H9 (cell line): ENCODE results near the gene HS6ST2. TPM values are rescaled to one million over a fixed set of nuclear protein-coding genes. Genes with fewer than 3 reads are reported as not detected.
A peak's percentile ranks its signal among the peaks of the same experiment; 100 is the strongest.

Experiments
- DNase-seq: peaks from one replicate; pipeline ENCODE4 v3.0.0-alpha.2; 2017
- H2AFZ ChIP-seq: one replicate; pipeline ENCODE4 v1.6.1; 2013; ENCODE audit warnings: mild to moderate bottlenecking, low read length, control low read depth, moderate library complexity
- H2AK5ac ChIP-seq: 2 replicates; pipeline ENCODE4 v1.6.1; 2013; ENCODE audit warnings: low read length, control low read depth, mixed read lengths; ENCODE audit not compliant: insufficient read length
- H2BK120ac ChIP-seq: one replicate; pipeline ENCODE4 v1.6.1; 2013; ENCODE audit warnings: low read depth, mild to moderate bottlenecking, low read length, control low read depth, inconsistent platforms; ENCODE audit not compliant: poor library complexity, severe bottlenecking
- H2BK12ac ChIP-seq: 2 replicates; pipeline ENCODE4 v1.6.1; 2013; ENCODE audit warnings: low read length, control low read depth, mixed read lengths, low read depth; ENCODE audit not compliant: insufficient read length
- H2BK15ac ChIP-seq: 2 replicates; pipeline ENCODE4 v1.6.1; 2013; ENCODE audit warnings: low read depth, low read length, control low read depth
- H2BK20ac ChIP-seq: one replicate; pipeline ENCODE4 v1.6.1; 2013; ENCODE audit warnings: low read depth, mild to moderate bottlenecking, low read length, control low read depth, inconsistent platforms; ENCODE audit not compliant: poor library complexity, severe bottlenecking
- H2BK5ac ChIP-seq: 2 replicates; pipeline ENCODE4 v1.6.1; 2013; ENCODE audit warnings: low read length, control low read depth, mixed read lengths; ENCODE audit not compliant: insufficient read length
- H3K14ac ChIP-seq: 2 replicates; pipeline ENCODE4 v1.6.1; 2013; ENCODE audit warnings: low read length, control low read depth; ENCODE audit not compliant: insufficient read depth
- H3K18ac ChIP-seq: 2 replicates; pipeline ENCODE4 v1.6.1; 2013; ENCODE audit warnings: low read depth, mild to moderate bottlenecking, mixed read lengths, low read length, control low read depth; ENCODE audit not compliant: insufficient read length
- H3K23ac ChIP-seq: 2 replicates; pipeline ENCODE4 v1.6.1; 2013; ENCODE audit warnings: low read length, control low read depth, mixed read lengths, low read depth; ENCODE audit not compliant: insufficient read length
- H3K23me2 ChIP-seq: 2 replicates; pipeline ENCODE4 v1.6.1; 2013; ENCODE audit warnings: low read depth, mild to moderate bottlenecking, mixed read lengths, low read length, control low read depth; ENCODE audit not compliant: insufficient read length, poor library complexity, severe bottlenecking
- H3K27ac ChIP-seq: 2 replicates; pipeline ENCODE4 v1.5.1; 2013; ENCODE audit warnings: low read length, control low read depth, mixed read lengths, low read depth; ENCODE audit not compliant: insufficient read length
- H3K27me3 ChIP-seq: 2 replicates; pipeline ENCODE4 v1.6.1; 2013; ENCODE audit warnings: low read length, control low read depth, inconsistent platforms; ENCODE audit not compliant: insufficient read depth
- H3K4ac ChIP-seq: 2 replicates; pipeline ENCODE4 v1.6.1; 2013; ENCODE audit warnings: low read depth, mild to moderate bottlenecking, control low read depth, inconsistent platforms, low read length, moderate library complexity
- H3K4me1 ChIP-seq: 2 replicates; pipeline ENCODE4 v1.6.1; 2013; ENCODE audit warnings: low read length, control low read depth, inconsistent platforms; ENCODE audit not compliant: insufficient read depth
- H3K4me2 ChIP-seq: 2 replicates; pipeline ENCODE4 v1.6.1; 2013; ENCODE audit warnings: low read length, control low read depth, mixed read lengths; ENCODE audit not compliant: insufficient read length, insufficient read depth
- H3K56ac ChIP-seq: 2 replicates; pipeline ENCODE4 v1.6.1; 2013; ENCODE audit warnings: low read depth, mild to moderate bottlenecking, mixed read lengths, low read length, control low read depth; ENCODE audit not compliant: insufficient read length
- H3K79me1 ChIP-seq: 2 replicates; pipeline ENCODE4 v1.6.1; 2013; ENCODE audit warnings: low read depth, mild to moderate bottlenecking, moderate library complexity, low read length, control low read depth, inconsistent platforms; ENCODE audit not compliant: insufficient read depth, poor library complexity, severe bottlenecking
- H3K79me2 ChIP-seq: 2 replicates; pipeline ENCODE4 v1.6.1; 2013; ENCODE audit warnings: low read length, control low read depth, inconsistent platforms; ENCODE audit not compliant: insufficient read depth
- H3K9ac ChIP-seq: 2 replicates; pipeline ENCODE4 v1.6.1; 2013; ENCODE audit warnings: low read length, control low read depth, mixed read lengths; ENCODE audit not compliant: insufficient read length; ENCODE audit errors: extremely low read depth
- H3K9me3 ChIP-seq: one replicate; pipeline ENCODE4 v1.6.1; 2013; ENCODE audit warnings: low read depth, low read length, inconsistent platforms; ENCODE audit not compliant: control insufficient read depth
- H3T11ph ChIP-seq: one replicate; pipeline ENCODE4 v1.6.1; 2013; ENCODE audit warnings: mild to moderate bottlenecking, low read length, control low read depth, inconsistent platforms
- H4K20me1 ChIP-seq: one replicate; pipeline ENCODE4 v1.6.1; 2013; ENCODE audit not compliant: control insufficient read depth, insufficient read length, insufficient read depth
- H4K5ac ChIP-seq: 2 replicates; pipeline ENCODE4 v1.6.1; 2013; ENCODE audit warnings: low read depth, mild to moderate bottlenecking, mixed read lengths, low read length, control low read depth; ENCODE audit not compliant: insufficient read length
- H4K8ac ChIP-seq: replicated peaks from 2 replicates; pipeline ENCODE4 v1.6.1; 2013; ENCODE audit warnings: low read length, control low read depth, mixed read lengths, low read depth; ENCODE audit not compliant: insufficient read length
- H4K91ac ChIP-seq: 2 replicates; pipeline ENCODE4 v1.6.1; 2013; ENCODE audit warnings: low read depth, mild to moderate bottlenecking, moderate library complexity, mixed read lengths, low read length, control low read depth; ENCODE audit not compliant: insufficient read length
- H3K27ac Mint-ChIP-seq, 3 experiments: 2 replicates in 2 of 3; 3 replicates in 1 of 3; pipeline ENCODE4 v1.8.0; 2020 to 2021; ENCODE audit warnings: mixed read lengths in 3 of 3, mild to moderate bottlenecking in 1 of 3, moderate library complexity in 1 of 3
- H3K27me3 Mint-ChIP-seq: 2 replicates; pipeline ENCODE4 v1.8.0; 2021; ENCODE audit warnings: low read depth, mild to moderate bottlenecking, moderate library complexity, mixed read lengths
- H3K36me3 Mint-ChIP-seq, 3 experiments: 2 replicates in 2 of 3; 3 replicates in 1 of 3; pipeline ENCODE4 v1.8.0; 2020 to 2021; ENCODE audit warnings: low read depth in 3 of 3, mixed read lengths in 3 of 3; ENCODE audit not compliant: insufficient read depth in 1 of 3
- H3K4me1 Mint-ChIP-seq, 2 experiments: 2 replicates each; pipeline ENCODE4 v1.8.0; 2020; ENCODE audit warnings: mixed read lengths in 2 of 2
- H3K4me3 Mint-ChIP-seq, 2 experiments: 2 replicates in 1 of 2; 3 replicates in 1 of 2; pipeline ENCODE4 v1.8.0; 2020 to 2021; ENCODE audit warnings: mild to moderate bottlenecking in 2 of 2, mixed read lengths in 2 of 2, moderate library complexity in 1 of 2
- H3K9me3 Mint-ChIP-seq, 2 experiments: 2 replicates in 1 of 2; 3 replicates in 1 of 2; pipeline ENCODE4 v1.8.0; 2020; ENCODE audit warnings: mild to moderate bottlenecking in 2 of 2, mixed read lengths in 2 of 2, moderate library complexity in 1 of 2
- CTCF ChIP-seq: fragments of 200-600 bp; sonication (generic); conservative IDR thresholded peaks from 3 replicates; pipeline ENCODE4 v1.8.0; 2021; ENCODE audit warnings: antibody characterized with exemption, mild to moderate bottlenecking
- WGBS: extraction: QIAGEN DNeasy Blood & Tissue Kit; methylation state at CpG from one replicate; pipeline ENCODE4 v1.1.7; 2013; ENCODE audit warnings: missing lambda C conversion rate, low lambda C conversion rate, mixed read lengths; ENCODE audit not compliant: insufficient read length; ENCODE audit errors: extremely low coverage; 5-methylcytosine and 5-hydroxymethylcytosine counted together
- total RNA-seq: library from RNA; stranded (reverse); gene quantifications from 2 replicates; pipeline ENCODE4 v1.2.1, GENCODE V29; 2021

Gene HS6ST2
- total RNA-seq, 1 experiment from 2014 or later, result 4.8 TPM

GRCh38 chrX:132689612-132690563 is 268.5 kb downstream of the HS6ST2 start:
- Histone ChIP-seq H2AFZ (no peak overlapping the region), H2BK5ac (no peak overlapping the region), H3K4me1 (peaks cover 2% of the 10 kb centered on the region; the same call in 1 of the 2 replicates), H4K20me1 (no peaks in the 10 kb centered on the region), H3K4me2 (no peak overlapping the region), H3K4ac (no peak overlapping the region), H3K18ac (no peak overlapping the region), H3K23me2 (no peaks in the 10 kb centered on the region), H3K79me1 (no peaks in the 10 kb centered on the region), H2BK20ac (no peak overlapping the region), H3K27me3 (peaks cover 3% of the 10 kb centered on the region; the same call in 1 of the 2 replicates), H3K14ac (no peak overlapping the region), H3K56ac (no peak overlapping the region), H3K79me2 (no peaks in the 10 kb centered on the region), H4K5ac (no peak overlapping the region), H2AK5ac (no peak overlapping the region), H3K9ac (no peak overlapping the region), H4K8ac (no peak overlapping the region), H2BK15ac (no peak overlapping the region), H3T11ph (no peak overlapping the region), H3K23ac (no peak overlapping the region), H4K91ac (no peak overlapping the region), H3K9me3 (no peaks in the 10 kb centered on the region), H2BK12ac (no peak overlapping the region), H2BK120ac (no peak overlapping the region), H3K27ac (no peak overlapping the region)
- no peaks in the 10 kb centered on the region for H3K36me3 Mint-ChIP-seq
- peaks cover 47 to 62% of the 10 kb centered on the region in 2 experiments for H3K4me1 Mint-ChIP-seq
- no peak for TF ChIP-seq CTCF
- H3K9me3 Mint-ChIP-seq, result no peaks in the 10 kb centered on the region
- H3K27ac Mint-ChIP-seq, result peak overlapping the region in 1 of 3 experiments; percentile 13; a peak in 1 of 7 replicates
- no peak for DNase-seq
- no CpG with 5 or more reads among the region's 6 CpGs for WGBS
- H3K27me3 Mint-ChIP-seq, result peaks cover 51% of the 10 kb centered on the region
- H3K4me3 Mint-ChIP-seq, result no peak overlapping the region
